ENCODE measurements around the gene STX17.

STX17 gene

GRCh38 chr9:99922711-99923030 lies 16.2 kb downstream of the STX17 start:
- peak overlapping the region; percentile 3 for H3K27ac Mint-ChIP-seq
- no peak overlapping the region for H3K4me3 Mint-ChIP-seq
- no peaks in the 10 kb centered on the region for H3K4me1 Mint-ChIP-seq
- no peak for ATAC-seq (ENCODE audit: low read depth)
- H3K36me3 Mint-ChIP-seq, result peaks cover 55% of the 10 kb centered on the region
- no peak for DNase-seq (ENCODE audit: low spot score in 2 of 2)
- H3K9me3 Mint-ChIP-seq, result peaks cover 3% of the 10 kb centered on the region
- no peaks in the 10 kb centered on the region for H3K27me3 Mint-ChIP-seq

DNA sequence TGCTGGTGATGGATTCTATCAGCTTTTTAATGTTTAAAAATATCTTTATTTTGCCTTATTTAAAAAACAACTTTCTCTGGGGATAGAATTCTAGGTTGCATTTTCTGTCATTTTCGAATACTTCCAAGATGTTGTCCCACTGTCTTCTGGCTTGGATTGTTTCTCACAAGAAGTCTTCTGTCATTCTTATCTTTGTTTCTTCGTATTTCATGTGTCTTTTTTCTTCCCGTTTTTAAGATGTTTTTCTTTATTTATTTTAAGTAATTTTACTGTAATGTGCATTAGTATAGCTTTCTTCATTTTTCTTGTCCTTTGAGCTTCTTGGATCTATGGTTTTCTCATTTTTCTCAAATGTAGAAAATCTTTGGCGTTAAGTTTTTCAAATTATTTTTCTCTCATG lies 19.1 kb downstream of the STX17 start:
- no peak for ATAC-seq (ENCODE audit: low read depth)
- Mint-ChIP-seq H3K36me3 (peaks cover 49% of the 10 kb centered on the region), H3K4me3 (no peak overlapping the region), H3K27me3 (no peaks in the 10 kb centered on the region), H3K27ac (no peak overlapping the region), H3K9me3 (peaks cover 3% of the 10 kb centered on the region), H3K4me1 (no peaks in the 10 kb centered on the region)
- no peak for DNase-seq (ENCODE audit: low spot score in 2 of 2)

GRCh38 chr9:99929652-99930051 lies 23.2 kb downstream of the STX17 start:
- H3K27ac Mint-ChIP-seq, result no peak overlapping the region
- H3K4me1 Mint-ChIP-seq, result no peaks in the 10 kb centered on the region
- no peaks in the 10 kb centered on the region for H3K27me3 Mint-ChIP-seq
- DNase-seq (ENCODE audit: low spot score in 2 of 2), result no peak
- peaks cover 39% of the 10 kb centered on the region for H3K36me3 Mint-ChIP-seq
- no peak for ATAC-seq (ENCODE audit: low read depth)
- H3K9me3 Mint-ChIP-seq, result peaks cover 3% of the 10 kb centered on the region
- H3K4me3 Mint-ChIP-seq, result no peak overlapping the region

GRCh38 chr9:99931155-99931840 lies 24.8 kb downstream of the STX17 start:
- H3K36me3 Mint-ChIP-seq, result peaks cover 32% of the 10 kb centered on the region

GRCh38 chr9:99936947-99937587 lies 30.6 kb downstream of the STX17 start:
- H3K4me3 Mint-ChIP-seq, result no peak overlapping the region
- H3K36me3 Mint-ChIP-seq, result peaks cover 26% of the 10 kb centered on the region
- DNase-seq (ENCODE audit: low spot score in 2 of 2), result no peak
- ATAC-seq (ENCODE audit: low read depth), result no peak
- no peaks in the 10 kb centered on the region for H3K27me3 Mint-ChIP-seq
- H3K27ac Mint-ChIP-seq, result no peak overlapping the region
- peaks cover 8% of the 10 kb centered on the region for H3K4me1 Mint-ChIP-seq
- peaks cover 13% of the 10 kb centered on the region for H3K9me3 Mint-ChIP-seq

More at GRCh38 chr9:99931155-99931840, 24.8 kb downstream of the STX17 start:
- H3K27me3 Mint-ChIP-seq, result no peaks in the 10 kb centered on the region
- peaks cover 4% of the 10 kb centered on the region for H3K4me1 Mint-ChIP-seq
- no peak overlapping the region for H3K27ac Mint-ChIP-seq
- DNase-seq (ENCODE audit: low spot score in 2 of 2) (no peak), ATAC-seq (ENCODE audit: low read depth) (no peak)
- H3K4me3 Mint-ChIP-seq, result no peak overlapping the region
- peaks cover 4% of the 10 kb centered on the region for H3K9me3 Mint-ChIP-seq

DNA sequence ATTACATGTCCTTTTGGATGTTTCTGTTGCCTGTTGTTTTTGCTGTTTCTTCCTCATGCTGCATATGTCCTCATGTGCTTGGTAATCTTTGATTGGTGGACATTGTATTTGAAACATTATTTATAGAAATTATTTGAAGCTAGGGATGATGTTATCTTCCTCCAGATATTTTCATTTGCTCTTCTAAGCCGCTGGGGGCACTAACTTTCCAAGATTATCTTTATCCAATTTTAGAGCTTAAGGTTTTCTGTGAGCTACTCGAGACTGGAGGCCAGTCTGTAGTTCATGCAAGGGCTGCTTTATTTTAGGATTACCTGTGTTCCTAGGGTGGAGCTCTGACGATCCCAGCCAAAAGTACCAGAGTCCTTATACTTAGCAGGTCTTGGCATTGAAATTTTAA lies 40.9 kb downstream of the STX17 start:
- DNase-seq (ENCODE audit: low spot score in 2 of 2) (no peak), ATAC-seq (ENCODE audit: low read depth) (no peak)
- peaks cover 2% of the 10 kb centered on the region for H3K4me1 Mint-ChIP-seq
- no peak overlapping the region for H3K27ac Mint-ChIP-seq
- no peaks in the 10 kb centered on the region for H3K27me3 Mint-ChIP-seq
- peaks cover 13% of the 10 kb centered on the region for H3K36me3 Mint-ChIP-seq
- H3K4me3 Mint-ChIP-seq, result no peak overlapping the region
- H3K9me3 Mint-ChIP-seq, result no peaks in the 10 kb centered on the region

DNA sequence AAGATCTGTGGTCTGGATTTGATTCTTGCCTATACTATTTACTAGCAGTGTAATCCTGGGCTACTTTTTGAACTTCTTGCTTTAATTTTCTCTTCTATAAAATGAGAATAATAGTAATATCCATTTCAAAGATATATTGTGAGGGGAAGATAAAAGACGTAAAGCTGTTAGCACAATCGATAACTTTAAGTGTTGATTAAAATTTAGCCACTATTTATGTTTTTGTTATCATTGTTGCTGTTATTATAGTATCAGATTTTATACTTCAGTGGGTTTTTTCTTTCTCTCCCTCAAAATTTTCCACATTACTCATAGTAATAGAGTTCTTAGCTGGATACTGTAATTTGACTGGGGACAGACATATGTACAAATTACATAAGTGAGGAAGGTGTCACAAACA lies 42.0 kb downstream of the STX17 start:
- Mint-ChIP-seq H3K27me3 (no peaks in the 10 kb centered on the region), H3K36me3 (peaks cover 16% of the 10 kb centered on the region), H3K9me3 (no peaks in the 10 kb centered on the region), H3K4me1 (peaks cover 5% of the 10 kb centered on the region), H3K4me3 (no peak overlapping the region), H3K27ac (no peak overlapping the region)
- ATAC-seq (ENCODE audit: low read depth) (no peak), DNase-seq (ENCODE audit: low spot score in 2 of 2) (no peak)

- Mint-ChIP-seq H3K4me1 (peaks cover 5% of the 10 kb centered on the region), H3K9me3 (no peaks in the 10 kb centered on the region), H3K4me3 (no peak overlapping the region), H3K27me3 (no peaks in the 10 kb centered on the region), H3K36me3 (peaks cover 14% of the 10 kb centered on the region), H3K27ac (no peak overlapping the region)
- ATAC-seq (ENCODE audit: low read depth), result no peak
- DNase-seq (ENCODE audit: low spot score in 2 of 2), result no peak
Measured at GRCh38 chr9:99948896-99949295, 42.4 kb downstream of the STX17 start.

DNA sequence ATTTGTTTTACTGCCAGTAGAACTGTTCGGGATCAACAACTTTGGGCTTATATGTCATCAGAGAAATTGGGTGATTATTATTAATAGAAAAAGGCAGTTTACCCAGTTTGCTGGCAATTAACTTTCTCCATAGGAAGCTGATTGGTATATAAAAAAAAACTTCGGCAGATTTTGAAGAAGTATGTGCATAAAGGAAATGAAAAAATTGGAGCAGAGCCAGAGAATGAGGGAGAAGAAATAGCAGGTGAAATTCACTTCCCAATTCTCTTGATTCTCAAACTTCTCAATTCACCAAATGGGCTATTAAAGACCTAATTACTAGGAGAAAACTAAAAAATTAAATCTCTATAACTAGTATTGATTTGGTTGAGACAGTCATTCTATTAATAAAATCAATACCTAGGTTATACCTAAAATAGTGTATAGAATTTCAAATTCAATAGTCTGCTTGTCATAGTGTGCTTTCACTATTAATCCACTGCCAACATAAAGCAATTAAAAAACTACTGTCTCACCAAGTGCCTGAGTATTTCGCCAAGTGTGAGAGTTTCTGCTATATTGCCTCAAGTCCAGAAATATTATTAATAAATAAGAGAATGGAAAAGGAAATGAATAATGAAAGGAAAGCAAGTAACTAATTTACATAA lies 47.5 kb downstream of the STX17 start:
- peaks cover 3% of the 10 kb centered on the region for H3K4me1 Mint-ChIP-seq
- no peak overlapping the region for H3K27ac Mint-ChIP-seq
- ATAC-seq (ENCODE audit: low read depth), result no peak

GRCh38 chr9:99954819-99955218 lies 48.4 kb downstream of the STX17 start:
- Mint-ChIP-seq H3K4me3 (no peak overlapping the region), H3K36me3 (peaks cover 20% of the 10 kb centered on the region), H3K9me3 (no peaks in the 10 kb centered on the region), H3K27me3 (no peaks in the 10 kb centered on the region), H3K27ac (no peak overlapping the region), H3K4me1 (peaks cover 3% of the 10 kb centered on the region)
- ATAC-seq (ENCODE audit: low read depth) (no peak), DNase-seq (ENCODE audit: low spot score in 2 of 2) (no peak)

More for the DNA sequence above, 47.5 kb downstream of the STX17 start:
- H3K36me3 Mint-ChIP-seq, result peaks cover 20% of the 10 kb centered on the region
- H3K27me3 Mint-ChIP-seq, result no peaks in the 10 kb centered on the region
- DNase-seq (ENCODE audit: low spot score in 2 of 2), result no peak
- H3K9me3 Mint-ChIP-seq, result no peaks in the 10 kb centered on the region
- H3K4me3 Mint-ChIP-seq, result no peak overlapping the region

- no peak for ATAC-seq (ENCODE audit: low read depth)
- H3K36me3 Mint-ChIP-seq, result peaks cover 19% of the 10 kb centered on the region
- H3K27me3 Mint-ChIP-seq, result no peaks in the 10 kb centered on the region
- peaks cover 3% of the 10 kb centered on the region for H3K4me1 Mint-ChIP-seq
- DNase-seq (ENCODE audit: low spot score in 2 of 2), result no peak
- no peak overlapping the region for H3K4me3 Mint-ChIP-seq
- H3K9me3 Mint-ChIP-seq, result no peaks in the 10 kb centered on the region
- H3K27ac Mint-ChIP-seq, result no peak overlapping the region
Measured at GRCh38 chr9:99955606-99956005, 49.2 kb downstream of the STX17 start.

GRCh38 chr9:99962680-99963261 lies 56.3 kb downstream of the STX17 start:
- DNase-seq (ENCODE audit: low spot score in 2 of 2) (no peak), ATAC-seq (ENCODE audit: low read depth) (no peak)
- no peaks in the 10 kb centered on the region for H3K4me1 Mint-ChIP-seq
- H3K9me3 Mint-ChIP-seq, result no peaks in the 10 kb centered on the region
- no peak overlapping the region for H3K27ac Mint-ChIP-seq
- no peaks in the 10 kb centered on the region for H3K27me3 Mint-ChIP-seq
- H3K4me3 Mint-ChIP-seq, result no peak overlapping the region
- H3K36me3 Mint-ChIP-seq, result peaks cover 36% of the 10 kb centered on the region

DNA sequence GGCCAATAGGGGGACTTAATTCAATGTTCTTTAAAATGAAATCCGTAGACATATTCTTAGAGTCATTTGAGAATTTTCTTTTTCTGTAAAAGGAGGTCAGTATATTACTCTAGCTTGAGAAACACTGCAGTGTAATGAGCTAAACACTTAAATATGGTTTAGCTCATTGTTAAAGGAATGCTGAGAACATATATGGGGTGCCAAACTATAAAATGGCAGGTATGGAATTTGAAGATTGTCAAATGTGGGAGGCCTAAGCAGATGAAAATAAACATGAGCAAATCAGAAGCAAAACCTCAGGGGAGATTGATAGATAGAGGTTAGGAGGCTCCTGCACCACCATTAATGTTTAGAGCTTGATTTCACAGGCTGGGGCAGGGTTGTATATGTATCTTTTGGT lies 57.9 kb downstream of the STX17 start:
- ATAC-seq (ENCODE audit: low read depth) (no peak), DNase-seq (ENCODE audit: low spot score in 2 of 2) (no peak)
- no peaks in the 10 kb centered on the region for H3K27me3 Mint-ChIP-seq
- no peak overlapping the region for H3K4me3 Mint-ChIP-seq
- peaks cover 36% of the 10 kb centered on the region for H3K36me3 Mint-ChIP-seq
- no peaks in the 10 kb centered on the region for H3K4me1 Mint-ChIP-seq
- no peaks in the 10 kb centered on the region for H3K9me3 Mint-ChIP-seq
- H3K27ac Mint-ChIP-seq, result no peak overlapping the region

DNA sequence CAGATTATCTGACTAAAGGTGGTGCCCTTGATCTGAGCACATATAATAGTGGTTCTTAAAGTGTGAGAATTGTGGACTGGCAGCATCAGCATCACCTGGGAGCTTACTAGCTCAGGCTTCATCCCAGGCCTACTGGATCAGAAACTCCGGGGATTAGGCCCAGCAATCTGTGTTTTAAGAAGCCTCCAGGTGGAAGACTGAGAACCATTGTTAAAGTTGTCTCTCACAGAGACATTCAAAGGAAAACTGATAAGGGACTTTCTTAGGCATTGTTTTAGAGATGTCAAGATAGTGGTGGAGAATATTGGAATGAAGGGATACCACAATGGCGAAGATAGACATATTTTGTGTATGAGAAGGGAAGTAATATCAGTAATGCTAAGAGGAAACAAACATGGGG lies 59.5 kb downstream of the STX17 start:
- H3K4me3 Mint-ChIP-seq, result no peak overlapping the region
- H3K36me3 Mint-ChIP-seq, result peaks cover 32% of the 10 kb centered on the region
- H3K9me3 Mint-ChIP-seq, result no peaks in the 10 kb centered on the region
- ATAC-seq (ENCODE audit: low read depth) (no peak), DNase-seq (ENCODE audit: low spot score in 2 of 2) (no peak)
- H3K4me1 Mint-ChIP-seq, result no peaks in the 10 kb centered on the region
- H3K27ac Mint-ChIP-seq, result no peak overlapping the region
- no peaks in the 10 kb centered on the region for H3K27me3 Mint-ChIP-seq

Measured in memory B cell (primary cell).